NCI-H526 (cell line): ENCODE measurements around the gene EPB41L4A.
A peak's percentile ranks its signal among the peaks of the same experiment; 100 is the strongest.
"Not testable (repeated sequence)": the region's sequence is repeated elsewhere in the genome, so short reads cannot be mapped to it uniquely, and the experiment has no call there.

Experiments used
- DNase-seq, 2 experiments: peaks; one replicate each; lab custom pipeline; 2025; lab: John Stamatoyannopoulos, UW

EPB41L4A gene

DNA sequence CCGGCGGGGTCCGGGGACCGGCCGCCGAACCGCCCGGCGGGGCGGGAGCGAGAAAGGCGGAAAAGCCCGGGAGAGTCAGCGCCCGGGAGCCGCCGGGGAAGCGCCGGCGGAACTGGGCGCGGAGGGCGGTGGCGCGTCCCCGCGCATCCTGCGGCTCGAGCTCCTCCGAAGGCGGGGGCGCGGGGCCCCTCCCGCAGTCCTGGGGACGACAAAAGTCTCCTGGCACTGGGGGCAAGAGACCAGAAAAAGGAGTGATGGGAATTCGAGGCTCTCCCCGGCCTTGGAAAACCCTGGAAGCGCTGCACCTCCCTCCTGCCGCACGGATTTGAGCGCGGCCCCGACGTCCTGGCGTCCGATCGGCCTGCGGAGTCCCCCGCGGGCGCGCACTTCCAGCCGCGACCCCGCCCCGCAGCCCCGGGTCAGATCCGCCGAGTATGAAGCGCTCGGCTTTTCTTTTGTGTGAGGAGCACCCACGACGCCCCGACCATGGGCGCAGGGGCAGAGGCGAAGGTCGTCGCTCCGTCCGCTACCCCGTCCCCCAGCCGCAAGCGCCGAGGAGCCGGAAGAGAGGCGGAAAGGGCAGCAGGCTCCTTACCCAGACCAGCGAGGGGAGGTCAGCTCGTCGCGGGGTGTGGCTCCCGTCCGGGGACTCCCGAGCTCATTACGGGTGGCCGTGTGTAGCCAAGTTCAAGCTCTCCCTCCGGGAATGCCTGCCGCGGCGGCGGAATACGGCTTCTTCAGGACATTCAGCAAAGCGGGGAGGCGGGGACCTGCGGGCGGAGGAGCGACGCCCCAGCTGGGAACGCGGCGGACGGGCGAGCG is at the start of gene EPB41L4A:
TSS of gene EPB41L4A (minus strand) at position 114 of the 822 bp plus-strand sequence. CDS start 238 bp downstream, outside the sequence.
- peak in 1 of 2 experiments; percentile 49 for DNase-seq

- peak in 1 of 2 experiments; percentile 11 for DNase-seq
Observed at GRCh38 chr5:112467485-112467884, 48.4 kb upstream of the EPB41L4A start.

DNA sequence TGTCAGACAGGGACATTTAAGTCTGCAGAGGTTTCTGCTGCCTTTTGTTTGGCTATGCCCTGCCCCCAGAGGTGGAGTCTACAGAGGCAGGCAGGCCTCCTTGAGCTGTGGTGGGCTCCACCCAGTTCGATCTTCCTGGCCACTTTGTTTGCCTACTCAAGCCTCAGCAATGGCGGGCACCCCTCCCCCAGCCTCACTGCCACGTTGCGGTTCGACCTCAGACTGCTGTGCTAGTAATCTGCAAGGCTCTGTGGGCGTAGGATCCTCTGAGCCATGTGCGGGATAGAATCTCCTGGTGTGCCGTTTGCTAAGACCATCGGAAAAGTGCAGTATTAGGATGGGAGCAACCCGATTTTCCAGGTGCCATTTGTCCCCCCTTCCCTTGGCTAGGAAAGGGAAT is 47.2 kb upstream of the EPB41L4A start:
- not testable (repeated sequence) for DNase-seq

DNA sequence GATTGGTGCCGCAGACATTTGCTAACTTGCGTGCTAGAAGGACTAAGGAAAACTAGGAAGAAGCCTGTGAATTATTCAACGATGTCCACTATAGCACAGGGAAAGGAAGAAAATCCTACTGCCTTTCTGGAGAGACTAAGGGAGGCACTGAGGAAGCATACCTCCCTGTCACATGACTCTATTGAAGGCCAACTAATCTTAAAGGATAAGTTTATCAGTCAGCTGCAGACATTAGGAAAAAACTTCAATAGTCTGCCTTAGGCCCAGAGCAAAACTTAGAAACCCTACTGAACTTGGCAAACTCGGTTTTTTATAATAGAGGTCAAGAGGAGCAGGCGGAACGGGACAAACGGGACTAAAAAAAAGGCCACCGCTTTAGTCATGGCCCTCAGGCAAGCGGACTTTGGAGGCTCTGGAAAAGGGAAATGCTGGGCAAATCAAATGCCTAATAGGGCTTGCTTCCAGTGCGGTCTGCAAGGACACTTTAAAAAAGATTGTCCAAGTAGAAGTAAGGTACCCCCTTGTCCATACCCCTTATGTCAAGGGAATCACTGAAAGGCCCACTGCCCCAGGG is 28.2 kb upstream of the EPB41L4A start:
- DNase-seq: not testable (repeated sequence)

- DNase-seq: no peak
Observed at GRCh38 chr5:112445626-112446350, 26.7 kb upstream of the EPB41L4A start.

DNA sequence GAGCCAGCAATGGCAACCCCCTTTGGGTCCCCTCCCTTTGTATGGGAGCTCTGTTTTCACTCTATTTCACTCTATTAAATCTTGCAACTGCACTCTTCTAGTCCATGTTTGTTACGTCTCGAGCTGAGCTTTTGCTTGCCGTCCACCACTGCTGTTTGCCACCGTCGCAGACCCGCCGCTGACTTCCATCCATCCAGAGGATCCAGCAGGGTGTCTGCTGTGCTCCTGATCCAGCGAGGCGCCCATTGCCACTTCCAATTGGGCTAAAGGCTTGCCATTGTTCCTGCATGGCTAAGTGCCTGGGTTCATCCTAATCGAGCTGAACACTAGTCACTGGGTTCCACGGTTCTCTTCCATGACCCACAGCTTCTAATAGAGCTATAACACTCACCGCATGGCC is 24.9 kb upstream of the EPB41L4A start:
- DNase-seq: not testable (repeated sequence)

DNA sequence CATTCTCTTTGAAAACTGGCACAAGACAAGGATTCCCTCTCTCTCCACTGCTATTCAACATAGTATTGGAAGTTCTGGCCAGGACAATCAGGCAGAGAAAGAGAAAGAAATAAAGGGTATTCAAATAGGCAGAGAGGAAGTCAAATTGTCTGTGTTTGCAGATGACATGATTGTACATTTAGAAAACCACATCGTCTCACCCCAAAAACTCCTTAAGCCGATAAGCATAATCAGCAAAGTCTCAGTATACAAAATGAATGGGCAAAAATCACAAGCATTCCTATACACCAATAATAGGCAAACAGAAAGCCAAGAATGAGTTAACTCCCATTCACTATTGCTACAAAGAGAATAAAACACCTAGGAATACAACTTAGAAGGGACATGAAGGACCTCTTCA is 21.0 kb upstream of the EPB41L4A start:
- no peak for DNase-seq

DNA sequence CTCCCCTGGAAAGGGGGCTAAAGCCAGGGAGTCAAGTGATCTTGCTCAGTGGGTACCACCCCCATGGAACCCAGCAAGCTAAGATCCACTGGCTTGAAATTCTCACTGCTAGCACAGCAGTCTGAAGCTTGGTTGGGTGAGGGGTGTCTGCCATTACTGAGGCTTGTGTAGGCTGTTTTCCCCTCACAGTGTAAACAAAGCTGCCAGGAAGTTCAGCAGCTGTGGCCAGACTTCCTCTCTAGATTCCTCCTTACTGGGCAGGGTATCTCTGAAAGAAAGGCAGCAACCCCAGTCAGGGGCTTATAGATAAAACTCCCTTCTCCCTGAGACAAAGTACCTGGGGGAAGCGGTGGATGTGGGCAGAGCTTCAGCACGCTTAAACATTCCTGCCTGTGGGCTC is 17.1 kb upstream of the EPB41L4A start:
- DNase-seq: no peak

DNA sequence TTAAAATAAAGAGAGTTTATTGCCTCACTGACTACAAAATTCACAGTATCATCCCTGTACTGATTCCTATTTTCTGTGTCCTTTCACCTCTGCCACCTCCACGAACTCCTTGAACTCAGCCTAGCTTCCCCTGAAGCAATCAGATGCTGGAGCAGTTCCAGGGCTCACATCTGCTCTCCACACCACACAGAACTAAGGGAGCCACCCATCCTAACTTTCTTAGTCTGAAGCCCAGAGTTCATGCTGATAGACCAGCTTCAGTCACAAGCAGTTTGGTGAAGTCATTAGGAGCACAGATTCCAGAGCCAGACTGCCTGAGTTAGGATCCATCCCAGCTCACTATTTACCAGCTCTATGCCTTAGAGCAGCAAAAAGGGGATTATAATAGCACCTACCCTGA is 15.6 kb upstream of the EPB41L4A start:
- no peak for DNase-seq

GRCh38 chr5:112426202-112426601 is 7.1 kb upstream of the EPB41L4A start:
- not testable (repeated sequence) for DNase-seq

DNA sequence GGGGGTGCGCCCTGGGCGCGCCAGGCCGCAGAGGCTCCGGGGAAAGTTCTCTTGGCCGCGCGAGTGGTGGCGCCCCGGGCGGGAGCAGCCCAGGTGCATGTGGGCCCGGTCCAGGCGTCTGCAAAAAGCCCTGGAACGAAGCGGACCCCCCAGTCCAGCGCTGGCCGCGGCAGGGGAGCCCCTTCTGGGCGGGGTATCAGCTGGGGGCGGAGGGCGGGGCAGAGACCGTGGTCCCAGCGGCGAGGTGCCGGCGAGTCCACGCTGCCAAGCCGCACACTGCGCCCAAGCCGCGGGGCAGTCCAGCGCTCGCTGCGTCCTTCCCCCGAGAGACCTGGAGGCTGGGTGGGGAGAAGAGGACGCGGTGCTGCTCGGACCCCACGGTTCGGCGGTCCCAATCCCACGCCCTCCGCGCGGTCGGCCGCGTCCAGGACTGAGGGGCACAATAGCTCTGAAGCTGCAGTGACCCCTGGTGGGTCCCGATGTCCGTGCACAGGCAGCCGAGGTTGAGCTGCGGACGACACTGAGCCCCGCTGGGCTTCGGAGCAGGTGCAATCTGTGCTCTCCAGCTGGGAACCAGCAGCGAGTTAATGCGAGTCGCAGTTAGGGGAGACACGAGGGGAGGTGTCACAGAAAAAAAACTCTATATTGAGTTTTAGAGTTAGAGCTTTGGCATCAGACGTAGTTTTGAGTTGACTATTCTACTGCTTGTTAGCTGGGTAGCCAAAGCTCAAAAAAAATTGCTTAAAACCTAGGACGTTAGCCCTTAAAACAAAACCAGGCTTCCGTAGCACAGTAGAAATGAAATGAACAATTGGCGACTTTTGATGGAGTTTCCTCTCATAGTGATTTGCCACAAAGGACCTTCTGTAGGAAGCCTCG is 1.1 kb upstream of the EPB41L4A start:
- peak; percentile 20 to 82 for DNase-seq

- DNase-seq: peak; percentile 4 to 42
Observed at GRCh38 chr5:112418659-112419163, 366 bp downstream of the EPB41L4A start.

DNA sequence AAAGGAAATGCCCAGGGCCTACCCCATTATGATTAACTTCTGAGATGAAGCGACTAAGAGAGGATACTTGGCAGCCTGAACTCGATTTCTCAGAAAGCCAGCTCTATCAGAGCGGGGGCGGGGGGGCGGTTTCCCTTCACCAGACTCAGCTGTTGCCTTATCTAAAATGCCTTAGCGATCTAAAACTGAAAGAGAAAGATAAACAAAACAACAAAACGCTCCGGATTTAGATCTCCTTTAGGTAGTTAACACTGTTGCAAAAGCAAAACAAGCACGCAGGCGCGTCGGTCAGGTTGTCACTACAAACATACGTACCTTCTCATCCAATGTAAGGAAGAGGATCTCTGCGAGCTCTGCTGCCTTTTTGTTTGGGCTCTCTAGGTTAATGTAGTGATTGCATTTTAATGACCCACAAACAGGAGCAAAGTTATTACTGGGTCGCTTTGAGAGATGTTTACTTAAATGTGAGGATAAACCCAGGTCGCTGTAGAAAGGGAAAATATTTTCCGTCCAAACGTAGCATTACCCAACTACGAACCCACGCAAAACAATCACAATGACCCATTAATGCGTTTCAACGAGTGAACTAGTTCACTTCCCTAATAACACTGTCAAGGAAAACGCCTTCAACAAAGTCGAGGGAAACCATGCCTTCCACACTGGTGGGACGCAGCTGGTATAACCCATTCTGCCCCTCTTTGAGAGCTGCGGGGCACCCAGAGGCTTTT is 982 bp downstream of the EPB41L4A start:
- peak; percentile 7 to 12 for DNase-seq

GRCh38 chr5:112415552-112415951 is 3.5 kb downstream of the EPB41L4A start:
- no peak for DNase-seq

DNA sequence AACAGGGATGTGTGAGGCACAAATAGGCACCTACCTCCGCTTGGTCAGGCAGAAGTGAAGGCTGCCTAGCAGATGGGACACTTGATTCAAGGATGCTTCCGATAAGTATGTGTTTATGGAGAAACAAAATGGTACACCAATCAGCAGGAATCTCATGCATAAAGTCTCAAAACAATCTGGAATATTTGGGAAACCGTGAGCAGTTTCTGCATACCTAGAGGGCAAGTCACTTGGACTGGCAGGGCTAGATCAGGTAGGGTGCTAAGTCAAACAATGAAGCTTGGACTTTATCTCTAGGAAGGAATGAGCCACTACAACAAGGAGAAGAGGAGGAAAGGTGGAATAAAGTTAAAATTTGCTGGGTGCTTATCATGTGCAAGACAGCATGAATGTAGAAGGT is 5.5 kb downstream of the EPB41L4A start:
- DNase-seq: no peak

GRCh38 chr5:112412346-112412745 is 6.7 kb downstream of the EPB41L4A start:
- no peak for DNase-seq

DNA sequence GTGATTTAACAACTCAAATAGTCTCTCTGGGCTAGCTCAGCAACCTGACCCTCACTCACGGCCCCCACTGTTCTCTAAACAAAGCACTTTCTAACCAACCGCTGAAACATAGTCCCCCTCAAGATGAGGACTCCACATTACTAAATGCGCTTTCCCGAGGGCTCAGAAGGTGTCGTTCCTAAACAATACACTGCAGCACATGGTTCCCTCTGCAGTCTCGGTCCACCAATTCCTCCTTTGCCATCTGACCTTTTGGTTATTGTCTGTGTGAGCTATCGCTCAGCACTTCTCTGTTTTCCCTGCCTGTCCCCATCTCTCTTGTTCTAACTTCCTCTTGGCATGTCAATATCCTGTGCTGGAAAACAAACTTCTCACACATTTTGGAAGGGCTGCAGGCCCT is 7.2 kb downstream of the EPB41L4A start:
- no peak for DNase-seq

DNA sequence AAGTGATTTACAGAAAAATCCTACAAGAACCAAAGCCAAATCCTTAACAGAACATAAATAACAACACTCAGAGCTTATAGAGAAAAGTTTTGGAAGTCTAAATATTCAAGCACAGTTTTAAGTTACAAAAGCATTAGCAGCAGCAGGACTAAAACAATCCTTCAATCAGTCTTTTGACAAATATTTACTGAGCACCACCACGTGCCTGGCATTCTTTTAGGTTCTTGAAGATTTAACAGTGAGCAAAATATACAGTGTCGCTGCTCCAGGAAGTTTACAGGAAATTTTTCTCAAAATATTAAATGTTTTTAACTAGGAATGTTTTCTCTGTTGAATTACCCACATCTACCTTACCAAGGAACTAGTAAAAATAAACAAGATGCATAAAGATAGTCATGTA is 11.4 kb downstream of the EPB41L4A start:
- no peak for DNase-seq

- no peak for DNase-seq
Observed at GRCh38 chr5:112407240-112407639, 11.8 kb downstream of the EPB41L4A start.

DNA sequence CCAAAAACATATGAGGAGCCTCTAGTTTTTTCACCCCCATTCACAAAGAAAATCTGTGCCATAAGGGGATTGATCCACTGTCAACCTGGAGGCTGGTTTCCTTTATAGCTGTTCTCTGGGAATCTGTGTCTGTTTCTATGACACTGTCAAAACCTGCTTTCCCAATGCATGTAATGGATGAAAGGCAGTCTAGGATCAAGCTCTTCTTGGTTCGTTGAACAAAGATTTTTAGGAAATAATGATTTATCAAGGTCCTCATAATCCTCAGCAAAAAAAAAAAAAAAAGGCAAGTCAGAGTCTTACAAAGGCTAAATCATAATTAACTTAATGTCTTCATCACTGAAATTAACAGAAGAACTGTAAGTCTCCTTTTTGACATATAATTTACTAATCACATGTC is 16.0 kb downstream of the EPB41L4A start:
- DNase-seq: no peak

GRCh38 chr5:112401924-112402323 is 17.2 kb downstream of the EPB41L4A start:
- DNase-seq: no peak
